Activated CD8-positive, alpha-beta memory T cell treated with anti-CD3 and anti-CD28 coated beads, Interleukin-2, amount 50 U/mL, for 48 hours (primary cell): Measurements from ENCODE around the gene INVS.
A peak's percentile ranks its signal among the peaks of the same experiment; 100 is the strongest.
"Not testable (repeated sequence)": the region's sequence is repeated elsewhere in the genome, so short reads cannot be mapped to it uniquely, and the experiment has no call there.

Experiments used
- DNase-seq: peaks from one replicate; pipeline ENCODE4 v3.0.0-alpha.2; 2020

The INVS gene

DNA sequence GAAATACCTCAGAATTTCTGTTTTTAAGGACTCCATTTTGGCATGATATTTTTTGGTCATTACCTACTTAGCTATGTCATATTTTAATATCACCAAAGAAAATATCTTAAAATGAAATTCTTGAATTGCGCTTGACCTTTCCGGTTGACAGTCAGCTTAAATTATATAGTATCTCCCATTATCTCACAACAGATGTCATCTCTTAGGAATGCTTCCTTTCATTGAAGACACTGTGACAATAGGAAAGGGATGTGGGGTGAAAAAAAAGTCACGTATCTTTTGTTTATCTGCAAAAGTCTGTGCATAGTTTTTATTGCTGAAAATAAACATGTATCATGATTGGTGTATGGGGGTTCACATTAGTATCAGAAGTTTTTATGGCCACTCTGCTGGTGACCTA lies 105.8 kb downstream of the INVS start:
- DNase-seq, result no peak

DNA sequence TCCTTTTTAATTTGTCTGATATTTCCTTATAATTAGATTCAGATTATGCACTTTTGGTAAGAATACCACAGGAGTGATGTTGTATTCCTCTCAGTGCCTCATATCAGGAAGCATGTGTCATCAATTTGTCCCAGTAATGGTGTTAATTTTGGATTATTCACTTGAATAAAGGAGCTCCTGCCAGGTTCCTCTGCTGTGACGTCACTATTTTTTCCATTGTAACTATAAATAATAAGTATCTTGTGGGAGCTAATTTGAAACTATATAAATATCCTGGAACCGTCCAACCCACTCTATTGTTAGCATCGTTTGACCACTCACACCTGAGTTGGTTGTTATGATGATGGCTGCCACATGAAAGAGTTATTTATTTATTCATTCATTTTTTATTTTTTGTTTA lies 107.9 kb downstream of the INVS start:
- DNase-seq, result no peak

DNA sequence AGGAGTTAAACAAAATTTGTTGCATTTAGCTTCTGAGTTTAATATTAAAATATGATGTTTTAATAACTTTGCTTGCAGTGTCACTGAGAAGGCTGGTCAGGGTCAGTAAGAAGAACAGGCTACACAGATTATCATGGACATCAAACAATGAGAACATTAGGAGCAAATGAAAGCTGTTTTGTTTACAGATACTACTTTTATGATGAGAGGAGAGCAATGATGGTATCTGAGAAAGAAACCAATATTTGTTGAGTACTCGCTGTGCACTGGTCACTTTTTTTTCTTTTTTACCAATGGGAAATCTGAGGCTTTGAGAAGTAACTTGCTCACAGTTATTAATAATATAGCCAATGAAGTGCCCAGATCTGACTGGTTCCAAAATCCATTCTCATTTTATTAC lies 109.6 kb downstream of the INVS start:
- DNase-seq, result no peak

- DNase-seq, result no peak
These were observed 112.4 kb downstream of the INVS start for GRCh38 chr9:100211476-100211875.

- no peak for DNase-seq
These were observed 114.9 kb downstream of the INVS start for GRCh38 chr9:100213730-100214477.

GRCh38 chr9:100216178-100216787 lies 117.2 kb downstream of the INVS start:
- DNase-seq, result peak; percentile 79

- no peak for DNase-seq
These were observed 118.5 kb downstream of the INVS start for GRCh38 chr9:100217536-100217935.

DNA sequence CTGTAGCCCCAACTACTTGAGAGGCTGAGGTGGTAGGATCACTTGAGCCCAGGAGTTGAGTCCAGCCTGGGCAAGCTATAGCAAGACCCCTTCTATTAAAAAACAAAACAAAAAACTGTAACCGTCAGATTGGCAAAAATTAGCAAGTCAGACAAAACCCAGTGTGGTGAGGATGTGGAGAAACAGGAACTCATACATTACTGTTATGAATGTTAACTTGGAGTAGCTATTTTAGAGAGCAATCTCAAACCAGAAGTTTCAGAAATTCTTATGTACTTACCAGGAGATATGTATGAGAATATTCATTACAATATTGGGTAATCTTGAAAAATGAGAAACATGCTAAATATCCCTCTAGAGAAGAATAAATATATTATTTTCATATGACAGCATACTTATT lies 120.3 kb downstream of the INVS start:
- DNase-seq, result no peak

GRCh38 chr9:100220936-100221335 lies 121.9 kb downstream of the INVS start:
- DNase-seq, result no peak

- no peak for DNase-seq
These were observed 122.5 kb downstream of the INVS start for GRCh38 chr9:100221538-100221937.

- no peak for DNase-seq
These were observed 123.6 kb downstream of the INVS start for GRCh38 chr9:100222674-100223073.

DNA sequence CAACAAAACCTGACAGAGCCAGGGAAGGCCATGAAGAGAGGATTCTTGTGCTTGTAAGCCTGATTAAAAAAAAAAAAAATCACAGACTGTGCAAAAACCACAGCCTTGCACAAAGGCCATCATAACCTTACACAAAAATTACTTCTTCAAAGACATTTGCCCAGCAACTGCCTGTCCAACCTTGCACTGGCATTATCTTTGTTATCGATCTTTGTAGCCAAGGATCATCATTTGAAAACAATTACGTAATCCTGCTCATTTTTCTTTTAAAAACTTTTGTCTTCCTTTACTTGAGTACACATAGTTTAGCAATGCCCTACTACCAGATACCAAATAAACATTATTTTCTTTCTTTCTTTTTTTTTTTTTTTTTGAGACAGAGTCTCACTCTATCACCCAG lies 128.6 kb downstream of the INVS start:
- no peak for DNase-seq

DNA sequence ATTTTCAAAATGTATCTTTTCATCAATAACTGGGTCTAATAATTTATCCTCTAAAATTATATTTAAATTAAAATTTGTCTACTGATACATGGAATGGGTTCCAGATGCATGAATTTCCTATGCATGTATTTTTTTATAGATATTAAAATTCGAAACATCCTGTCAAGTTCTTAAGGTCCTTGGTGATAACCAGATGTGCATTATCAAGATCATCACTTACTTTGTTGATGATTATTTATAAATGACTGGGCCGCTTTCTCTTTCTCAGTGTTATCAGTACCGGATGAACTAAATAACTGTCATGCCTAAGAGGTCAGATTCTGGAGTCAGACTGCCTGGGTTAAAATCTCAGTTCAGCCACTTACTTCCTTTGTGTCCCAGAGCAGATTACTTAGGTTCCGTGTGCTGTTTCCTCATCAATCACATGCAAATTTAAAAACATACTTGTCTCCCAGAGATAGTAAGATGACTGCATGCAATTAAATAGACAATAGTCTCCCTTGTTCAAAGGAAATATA lies 129.4 kb downstream of the INVS start:
- DNase-seq, result no peak

GRCh38 chr9:100229136-100229535 lies 130.1 kb downstream of the INVS start:
- no peak for DNase-seq

- DNase-seq, result no peak
These were observed 130.5 kb downstream of the INVS start for GRCh38 chr9:100229561-100229960.

GRCh38 chr9:100236986-100237385 lies 137.9 kb downstream of the INVS start:
- DNase-seq, result not testable (repeated sequence)

DNA sequence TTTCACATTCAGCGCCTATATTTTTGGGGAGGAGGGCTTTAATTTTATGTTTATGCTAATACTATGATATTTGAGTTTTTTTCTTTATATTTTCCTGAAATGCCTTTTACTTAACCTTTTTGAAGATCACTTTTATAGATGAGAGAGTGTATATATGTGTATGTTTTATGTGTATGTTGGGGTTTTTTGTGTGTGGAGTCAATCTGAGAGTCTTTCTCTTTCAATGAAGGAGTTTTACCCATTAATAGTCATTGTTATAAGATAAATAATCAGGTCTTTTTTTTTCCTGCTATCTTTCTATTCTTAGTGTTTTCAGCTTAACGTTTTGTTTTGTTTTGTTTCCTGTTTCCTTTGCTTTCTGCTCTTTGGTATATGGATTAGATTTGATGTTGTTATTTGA lies 141.5 kb downstream of the INVS start:
- DNase-seq, result no peak

GRCh38 chr9:100267211-100267610 lies 168.2 kb downstream of the INVS start:
- DNase-seq, result no peak

- no peak for DNase-seq
These were observed 169.2 kb downstream of the INVS start for GRCh38 chr9:100268271-100268670.

- no peak for DNase-seq
These were observed 170.6 kb downstream of the INVS start for GRCh38 chr9:100269656-100270055.

GRCh38 chr9:100277166-100277979 lies 178.3 kb downstream of the INVS start:
- DNase-seq, result no peak

GRCh38 chr9:100281066-100281465 lies 182.0 kb downstream of the INVS start:
- no peak for DNase-seq

DNA sequence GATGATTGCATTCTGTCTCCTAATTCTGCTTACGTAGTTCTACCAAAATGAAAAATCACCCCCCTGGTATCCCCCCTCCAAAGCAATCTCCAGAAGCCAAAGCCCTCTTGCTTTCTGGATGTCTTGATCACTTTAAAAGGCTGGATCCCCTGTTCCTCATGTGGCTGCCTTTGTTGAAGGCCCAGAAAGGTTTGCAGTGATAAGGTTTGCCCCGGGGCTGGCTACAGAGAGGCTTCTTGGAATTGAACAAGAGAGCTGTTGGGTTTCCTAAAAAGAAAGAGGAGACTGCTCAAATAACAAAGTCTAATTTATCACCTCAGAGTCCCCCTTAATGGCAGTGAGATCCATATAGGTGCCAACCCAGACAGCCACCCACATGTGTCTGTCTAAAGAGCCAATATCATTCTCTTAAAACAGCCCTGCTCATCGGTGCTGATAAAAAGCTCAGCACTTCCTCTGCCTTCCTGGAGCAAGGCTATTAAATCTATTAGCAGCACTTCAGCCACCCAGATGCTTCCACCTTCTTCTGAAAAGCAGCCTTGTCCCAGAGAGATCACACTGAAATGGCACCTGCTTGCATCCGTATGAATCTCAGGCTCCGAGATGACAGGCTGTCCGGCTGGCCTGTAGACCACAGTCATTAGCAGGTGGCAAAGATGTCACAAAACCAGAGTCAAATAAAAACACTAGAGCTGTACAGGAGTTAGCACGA lies 182.8 kb downstream of the INVS start:
- DNase-seq, result no peak
